Astrocyte of the hippocampus (primary cell): ENCODE results near the gene PAWR.
"Not testable (repeated sequence)": the region's sequence is repeated elsewhere in the genome, so short reads cannot be mapped to it uniquely, and the experiment has no call there.

ENCODE experiments used
- DNase-seq: peaks from one replicate; pipeline ENCODE4 v3.0.0; 2011; ENCODE audit warnings: low read depth, low spot score

The PAWR gene

DNA sequence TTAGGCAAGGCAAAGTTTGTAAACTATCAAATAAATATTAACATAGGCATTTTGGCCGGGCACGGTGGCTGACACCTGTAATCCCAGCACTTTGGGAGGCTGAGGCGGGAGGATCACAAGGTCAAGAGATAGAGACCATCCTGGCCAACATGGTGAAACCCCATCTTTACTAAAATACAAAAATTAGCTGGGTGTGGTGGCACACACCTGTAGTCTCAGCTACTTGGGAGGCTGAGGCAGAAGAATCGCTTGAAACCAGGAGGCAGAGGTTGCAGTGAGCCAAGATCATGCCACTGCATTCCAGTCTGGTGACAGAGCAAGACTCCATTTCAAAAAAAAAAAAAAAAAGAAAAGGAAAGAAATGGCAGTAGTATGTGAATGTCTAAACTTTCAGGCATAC lies 43.9 kb downstream of the PAWR start:
- DNase-seq: not testable (repeated sequence)

DNA sequence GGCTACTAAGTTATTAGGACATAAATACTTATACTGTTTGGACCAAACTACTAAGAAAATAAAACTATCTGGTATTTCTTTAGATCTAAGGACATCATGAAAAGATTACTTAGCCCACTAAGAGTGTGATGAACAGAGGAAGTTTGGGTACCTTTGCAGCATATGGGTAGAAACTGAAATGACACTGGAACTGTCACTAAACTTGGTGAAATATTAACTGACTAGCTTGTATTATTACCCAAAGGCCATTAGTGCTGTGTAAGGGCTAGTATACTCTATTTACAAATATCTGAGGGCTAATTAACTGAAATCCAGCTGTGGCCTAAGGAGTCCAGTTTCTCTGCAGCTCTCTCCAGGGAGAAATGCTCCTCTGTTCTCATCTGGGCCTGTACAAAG lies 45.5 kb downstream of the PAWR start:
- no peak for DNase-seq

DNA sequence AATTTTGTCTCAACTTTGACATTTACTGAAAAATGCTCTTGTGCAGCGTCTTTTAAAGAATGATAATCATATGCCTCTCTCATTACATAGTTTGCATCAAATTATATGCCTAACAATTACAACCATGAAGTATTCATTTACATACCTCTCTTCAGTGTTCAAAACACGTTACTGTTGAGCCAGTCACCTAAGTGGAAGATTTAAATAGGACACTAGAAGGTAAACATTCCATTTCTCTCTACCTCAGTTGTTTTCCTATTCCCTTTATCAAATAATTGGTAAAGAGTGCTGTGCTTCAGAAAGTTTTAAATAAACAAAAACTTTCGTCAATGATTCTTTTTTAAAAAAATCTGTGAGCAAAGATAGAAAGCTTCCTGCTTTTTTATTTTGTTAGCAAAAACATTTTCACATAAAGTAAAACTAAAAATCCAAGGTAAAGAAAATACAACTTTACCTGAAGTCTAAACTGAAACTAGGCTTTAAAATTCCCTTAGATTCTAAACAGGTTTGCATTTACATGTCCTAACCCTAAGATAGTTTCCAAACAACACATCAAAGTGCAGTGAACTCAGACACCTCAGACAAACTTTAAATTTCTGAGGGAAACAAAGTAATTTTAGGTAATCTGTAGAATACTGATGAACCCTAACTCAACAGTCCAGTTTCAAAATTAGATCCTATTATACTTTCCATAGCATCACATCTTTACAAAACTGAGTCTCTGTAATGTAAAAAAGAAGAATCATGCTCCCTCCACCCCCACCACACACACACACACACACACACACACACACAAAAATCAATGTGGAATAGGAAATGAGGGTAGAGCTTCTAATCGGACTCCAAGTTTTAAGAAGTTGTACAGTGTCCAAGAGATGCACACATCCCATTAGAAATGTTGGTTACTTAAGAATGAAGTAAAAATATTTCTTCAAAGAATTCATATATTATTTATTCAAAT lies 46.2 kb downstream of the PAWR start:
- DNase-seq: no peak

DNA sequence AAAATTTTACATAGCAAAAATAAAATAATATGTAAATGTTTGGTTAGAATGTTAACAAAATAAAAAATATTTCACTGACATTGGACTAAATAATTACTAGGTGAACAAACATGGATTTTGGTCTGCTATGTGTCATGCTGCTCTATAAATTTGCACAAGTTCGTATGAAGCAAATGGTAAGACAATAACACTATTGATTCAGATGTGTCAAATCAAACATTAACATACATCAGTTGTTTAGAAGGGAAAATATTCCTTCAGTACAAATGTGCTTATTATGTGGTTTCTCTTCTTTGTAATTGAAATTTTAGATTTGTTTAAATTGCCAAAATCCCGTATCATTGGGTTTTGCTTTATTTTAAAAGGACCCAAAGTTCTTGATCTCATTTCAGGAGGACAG lies 46.9 kb downstream of the PAWR start:
- DNase-seq: no peak

DNA sequence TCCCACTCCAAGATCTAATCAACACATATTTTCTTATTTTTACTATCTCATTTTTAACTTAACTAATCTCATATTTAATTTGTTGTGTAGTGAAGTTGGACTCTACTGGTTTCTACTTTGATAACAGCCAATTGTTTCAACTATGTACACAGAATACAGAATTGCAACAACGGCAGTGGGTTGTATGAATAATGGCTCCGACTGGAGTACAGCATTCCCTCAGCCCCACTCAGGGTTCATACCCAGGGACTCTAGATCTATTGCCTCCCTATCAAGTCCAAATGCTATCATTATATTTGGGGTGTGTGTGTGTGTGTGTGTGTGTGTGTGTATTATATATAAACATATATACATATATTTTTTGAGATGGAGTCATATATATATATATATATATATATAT lies 52.3 kb downstream of the PAWR start:
- DNase-seq: no peak

DNA sequence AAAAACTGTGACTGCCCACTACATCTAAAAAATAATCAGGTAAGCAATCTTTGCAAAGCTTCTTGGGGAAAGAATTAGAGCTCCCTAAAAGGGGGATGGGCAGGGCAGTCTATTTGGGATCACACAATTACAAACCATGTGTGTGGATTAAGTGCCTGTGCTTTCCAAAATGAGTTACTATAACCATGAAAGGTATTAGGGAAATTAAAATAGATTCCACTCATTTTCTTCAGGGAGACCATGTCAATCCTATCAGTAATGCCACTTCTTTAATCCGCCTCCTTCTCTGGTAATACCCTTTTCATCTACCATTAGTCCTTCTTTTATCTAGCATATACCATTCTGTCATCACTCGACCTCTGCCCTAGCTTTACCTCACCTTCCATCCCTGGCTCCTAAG lies 53.7 kb downstream of the PAWR start:
- DNase-seq: no peak

DNA sequence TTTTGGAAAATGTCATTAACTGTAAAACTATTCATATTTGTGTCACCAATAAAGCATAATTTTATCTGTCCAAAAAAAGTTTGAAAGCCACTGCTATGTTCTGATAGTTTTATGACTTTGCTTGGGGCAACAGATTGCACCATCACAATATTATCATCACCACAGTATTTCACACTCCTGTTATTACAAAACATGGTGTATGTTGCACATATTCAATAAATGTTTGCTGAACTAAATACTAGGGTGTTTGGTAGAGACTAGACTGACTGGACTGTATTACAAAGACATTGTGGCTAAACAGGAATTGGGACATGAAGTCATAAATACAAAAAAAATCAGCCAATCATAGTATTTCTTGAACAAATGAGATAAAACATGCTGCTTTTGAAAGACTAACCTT lies 55.1 kb downstream of the PAWR start:
- DNase-seq: no peak

DNA sequence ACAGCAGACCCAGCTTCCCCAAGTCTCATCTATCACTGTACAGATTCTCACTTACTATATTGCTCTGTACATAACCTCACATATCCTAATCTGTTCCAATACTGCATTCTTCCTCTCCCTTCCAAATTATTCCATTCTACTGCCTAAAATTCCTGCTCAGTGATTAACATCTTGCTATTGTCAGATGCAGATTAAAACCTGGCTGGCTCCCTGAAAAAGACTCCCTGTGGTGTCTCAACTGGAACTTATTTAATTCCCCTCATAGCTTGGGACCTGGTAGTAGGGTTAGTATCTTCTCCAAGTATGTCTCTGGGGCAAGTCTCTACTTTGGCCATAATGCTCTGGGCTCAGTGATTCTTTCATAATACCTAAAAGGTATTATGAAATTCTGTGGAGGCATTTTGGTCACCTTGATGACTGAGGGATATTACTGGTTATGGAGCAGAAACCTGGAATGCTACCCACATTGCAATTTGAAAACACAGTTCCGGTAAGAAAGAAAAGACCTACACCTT lies 55.8 kb downstream of the PAWR start:
- DNase-seq: peak; percentile 63

DNA sequence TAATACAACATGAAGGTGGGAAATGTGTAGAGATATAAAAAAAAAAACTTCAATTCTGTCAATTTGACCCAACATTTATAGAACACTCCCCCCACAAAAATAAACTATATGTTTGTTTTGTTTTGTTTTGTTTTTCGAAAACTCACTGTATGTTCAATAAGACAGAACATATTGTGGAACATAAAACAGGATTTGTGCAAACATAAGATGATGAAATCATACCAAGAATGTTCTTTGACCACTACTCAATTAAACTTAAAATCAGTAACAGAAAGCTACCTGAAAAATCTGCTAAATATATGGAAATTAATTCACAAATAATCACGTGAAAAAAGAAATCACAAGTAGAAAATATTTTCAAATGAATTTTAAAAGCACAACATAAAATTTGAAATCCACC lies 61.2 kb downstream of the PAWR start:
- DNase-seq: no peak

DNA sequence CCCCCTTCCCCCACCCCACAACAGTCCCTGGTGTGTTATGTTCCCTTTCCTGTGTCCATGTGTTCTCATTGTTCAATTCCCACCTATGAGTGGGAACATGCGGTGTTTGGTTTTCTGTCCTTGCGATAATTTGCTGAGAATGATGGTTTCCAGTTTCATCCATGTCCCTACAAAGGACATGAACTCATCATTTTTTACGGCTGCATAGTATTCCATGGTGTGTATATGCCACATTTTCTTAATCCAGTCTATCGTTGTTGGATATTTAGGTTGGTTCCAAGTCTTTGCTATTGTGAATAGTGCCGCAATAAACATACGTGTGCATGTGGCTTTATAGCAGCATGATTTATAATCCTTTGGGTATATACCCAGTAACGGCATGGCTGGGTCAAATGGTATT lies 64.0 kb downstream of the PAWR start:
- not testable (repeated sequence) for DNase-seq

DNA sequence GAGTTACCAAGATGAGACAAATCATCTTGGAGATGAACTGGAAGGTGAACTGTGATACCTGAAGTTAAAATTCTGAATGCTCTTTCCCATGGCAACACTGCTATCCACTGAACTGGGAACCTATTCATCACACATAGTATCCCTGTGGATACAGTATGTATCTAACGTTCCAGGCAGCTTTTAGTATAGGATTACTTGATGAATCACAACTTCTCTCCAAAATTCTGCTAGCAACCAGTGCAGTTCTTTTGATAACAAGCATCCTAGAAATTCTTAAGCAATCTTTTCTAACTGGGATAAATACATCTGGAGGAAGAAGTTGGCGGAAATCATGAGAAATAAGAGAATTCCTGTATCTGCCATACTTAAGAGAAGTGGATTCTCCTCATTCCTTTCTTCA lies 66.4 kb downstream of the PAWR start:
- no peak for DNase-seq

DNA sequence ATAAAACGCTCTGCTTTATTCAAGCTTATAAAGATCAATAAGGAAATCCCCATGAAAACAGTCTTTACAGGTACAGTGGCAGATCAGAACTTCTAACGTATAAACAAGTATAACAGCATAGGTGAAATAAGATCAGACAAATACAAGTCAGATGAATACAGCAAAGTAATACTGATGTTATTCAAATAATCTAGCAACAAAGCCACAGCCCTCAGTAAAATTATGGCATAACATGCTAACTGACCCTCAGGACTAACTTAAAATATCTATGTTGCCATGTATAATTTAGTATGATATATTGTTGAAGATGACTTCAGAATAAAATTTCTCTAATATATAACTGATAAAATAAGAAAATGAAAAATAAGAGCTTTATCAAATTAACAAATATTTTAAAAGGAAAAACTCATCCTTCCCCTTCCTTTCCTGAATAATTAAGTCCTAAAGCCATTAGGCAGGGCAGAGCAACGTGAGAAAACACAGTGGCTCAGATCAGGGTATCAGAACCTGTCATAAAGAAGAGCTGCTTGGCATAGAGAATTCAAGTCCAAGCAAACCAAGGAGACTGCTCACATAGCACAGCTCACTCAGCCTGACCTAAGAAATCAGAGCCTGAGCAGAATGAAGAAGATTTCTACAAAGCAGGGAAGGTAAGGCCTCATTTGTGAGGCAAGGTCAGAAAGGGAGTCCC lies 70.7 kb downstream of the PAWR start:
- no peak for DNase-seq

DNA sequence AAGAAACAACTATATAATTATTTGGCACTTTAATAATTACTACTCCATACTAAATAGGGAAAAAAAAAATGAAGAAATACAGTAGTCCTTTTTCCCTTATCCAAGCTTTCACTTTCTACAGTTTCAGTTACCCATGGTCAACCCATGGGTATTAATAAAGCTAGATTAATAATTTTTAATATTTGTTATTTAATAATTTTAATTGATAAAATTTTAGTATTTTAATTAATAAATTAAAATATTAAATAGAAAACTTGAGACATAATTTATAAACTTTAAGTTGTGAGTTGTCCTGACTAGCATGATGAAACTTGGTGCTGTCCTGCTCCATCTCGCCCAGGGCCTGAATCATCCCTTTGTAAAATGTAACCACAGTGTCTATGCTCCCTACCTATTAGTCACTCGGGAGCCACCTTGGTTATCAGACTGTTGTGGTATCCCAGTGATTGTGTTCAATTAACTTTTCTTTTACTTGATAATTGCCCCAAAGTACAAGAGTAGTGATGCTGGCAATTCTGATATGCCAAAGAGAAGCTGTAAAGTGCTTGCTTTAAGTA lies 71.8 kb downstream of the PAWR start:
- peak; percentile 36 for DNase-seq

DNA sequence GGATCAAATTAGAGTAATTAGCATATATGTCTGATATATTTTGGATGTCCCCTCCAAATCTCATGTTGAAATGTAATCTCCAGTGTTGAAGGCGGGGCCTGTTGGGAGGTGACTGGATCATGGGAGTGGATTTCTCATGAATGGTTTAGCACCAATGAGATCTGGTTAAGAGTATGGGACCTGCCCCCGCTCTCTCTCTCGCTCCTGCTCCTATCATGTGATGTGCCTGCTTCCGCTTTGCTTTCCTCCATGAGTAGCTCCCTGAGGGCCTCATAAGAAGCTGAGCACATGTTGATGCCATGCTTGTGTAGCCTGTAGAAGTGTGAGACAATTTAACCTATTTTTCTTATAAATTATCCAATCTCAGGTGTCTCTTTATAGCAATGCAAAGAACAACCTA lies 73.1 kb downstream of the PAWR start:
- DNase-seq: no peak

DNA sequence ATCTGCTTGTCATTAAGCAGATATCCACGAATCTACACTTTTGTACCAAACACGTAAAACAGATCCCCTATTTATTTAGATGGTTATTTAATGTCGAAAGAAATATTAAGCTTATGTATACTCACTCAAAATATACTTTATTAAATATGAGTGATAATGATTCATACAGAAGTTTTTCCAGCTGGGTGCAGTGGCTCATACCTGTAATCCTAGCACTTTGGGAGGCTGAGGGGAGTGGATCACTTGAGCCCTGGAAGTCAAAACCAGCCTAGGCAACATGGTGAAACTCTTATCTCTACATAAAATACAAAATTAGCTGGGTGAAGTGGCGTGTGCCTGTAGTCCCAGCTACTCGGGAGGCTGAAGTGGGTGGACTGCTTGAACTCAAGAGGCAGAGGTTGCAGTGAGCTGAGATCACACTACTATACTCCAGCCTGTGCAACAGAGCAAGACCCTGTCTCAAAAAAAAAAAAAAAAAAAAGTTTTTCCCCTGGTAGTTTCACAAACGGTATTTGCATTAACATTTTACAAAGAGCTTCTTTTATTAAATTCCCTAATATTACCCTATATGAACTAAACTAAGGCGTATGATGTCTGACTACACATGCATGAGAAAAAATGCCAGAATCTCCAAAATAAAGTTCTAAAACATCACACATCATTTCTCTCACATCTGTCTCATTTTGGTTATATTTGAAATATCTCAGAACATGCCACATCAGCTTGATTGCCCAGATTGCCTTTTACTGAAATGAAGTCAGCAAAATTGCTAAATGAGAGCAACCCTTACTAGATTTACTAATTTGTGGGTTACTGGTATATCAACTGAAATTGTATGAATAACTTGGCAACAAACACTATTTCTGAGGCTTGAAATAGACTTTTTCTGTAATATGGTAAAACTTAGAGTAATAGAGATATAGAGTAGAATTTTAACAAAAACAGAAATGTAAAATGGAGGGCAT lies 74.9 kb downstream of the PAWR start:
- no peak for DNase-seq

DNA sequence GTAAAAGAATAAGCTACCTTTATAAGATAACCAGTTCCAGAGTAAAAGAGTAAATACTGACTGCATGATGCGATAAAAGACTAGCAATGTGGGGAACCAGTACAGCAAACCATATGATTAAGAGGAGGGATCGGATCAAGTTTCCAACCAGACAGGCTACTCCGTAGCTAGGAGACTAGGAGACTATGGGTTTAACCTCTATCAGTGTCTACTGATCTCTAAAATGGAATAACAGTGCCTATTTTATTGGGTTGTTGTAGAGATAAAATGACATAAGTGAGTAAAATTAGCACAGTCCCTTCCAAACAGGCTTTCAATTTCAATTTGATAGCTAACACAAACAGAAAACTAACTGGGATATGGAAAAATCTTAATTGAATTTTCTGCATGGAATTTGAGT lies 76.0 kb downstream of the PAWR start:
- DNase-seq: no peak

DNA sequence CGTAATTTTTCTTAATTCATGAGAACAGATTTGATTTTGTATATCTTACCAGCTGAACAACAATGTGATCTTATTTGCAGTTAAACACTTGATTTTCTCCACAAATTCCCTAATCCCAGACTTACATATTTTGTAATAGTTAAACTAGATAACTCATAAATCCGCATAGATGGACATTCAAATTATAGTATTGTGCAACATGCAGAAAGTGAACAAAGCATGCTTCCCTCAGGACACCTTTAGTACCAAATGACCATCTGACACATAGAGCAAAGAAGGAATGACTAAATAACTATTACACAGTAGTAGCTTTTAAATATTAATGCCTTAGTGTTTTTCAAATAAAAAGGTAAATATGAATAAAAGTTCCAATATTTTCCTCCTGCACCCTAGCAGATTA lies 88.9 kb downstream of the PAWR start:
- no peak for DNase-seq

DNA sequence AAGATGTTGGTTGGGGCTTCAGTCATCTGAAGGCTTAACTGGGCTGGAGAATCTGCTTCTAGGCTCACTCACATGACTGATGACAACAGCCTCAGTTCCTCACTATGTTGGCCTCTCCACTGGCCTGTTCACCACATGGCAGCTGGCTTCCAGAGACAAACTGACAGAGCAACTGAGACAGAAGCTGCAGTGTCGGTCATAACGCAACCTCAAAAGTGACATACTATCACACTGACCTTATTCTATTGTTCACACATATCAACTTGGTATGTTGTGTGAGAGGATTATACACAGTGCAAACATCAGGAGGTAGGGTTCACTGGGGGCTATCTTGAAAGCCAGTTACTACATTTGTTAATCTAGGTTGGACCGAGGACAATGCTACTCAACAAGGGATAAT lies 92.9 kb downstream of the PAWR start:
- DNase-seq: no peak

DNA sequence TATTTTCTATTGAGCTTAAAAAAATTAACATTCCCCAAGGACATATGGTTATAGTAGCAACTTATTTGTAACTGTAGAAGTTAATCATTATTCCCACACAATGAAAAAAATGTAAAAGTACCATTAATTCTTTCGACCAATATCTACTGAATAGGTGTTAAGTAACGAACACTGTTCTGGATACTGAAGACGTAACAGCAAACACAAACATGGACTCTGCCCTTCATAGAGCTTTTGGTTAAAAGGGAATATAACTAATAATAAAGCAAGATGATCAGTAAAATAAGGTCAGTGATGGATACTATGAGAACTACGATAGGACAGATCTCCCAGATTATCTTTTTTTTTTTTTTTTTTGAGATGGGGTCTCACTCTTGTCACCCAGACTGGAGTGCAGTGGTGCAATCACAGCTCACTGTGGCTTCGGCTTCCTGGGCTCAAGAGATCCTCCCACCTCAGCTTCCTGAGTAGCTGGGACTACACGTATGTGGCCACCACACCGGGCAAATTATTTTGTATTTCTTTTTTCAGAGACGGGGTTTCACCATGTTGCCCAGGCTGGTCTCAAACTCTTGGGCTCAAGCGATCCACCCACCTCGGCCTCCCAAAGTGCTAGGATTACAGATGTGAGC lies 93.9 kb downstream of the PAWR start:
- no peak for DNase-seq

DNA sequence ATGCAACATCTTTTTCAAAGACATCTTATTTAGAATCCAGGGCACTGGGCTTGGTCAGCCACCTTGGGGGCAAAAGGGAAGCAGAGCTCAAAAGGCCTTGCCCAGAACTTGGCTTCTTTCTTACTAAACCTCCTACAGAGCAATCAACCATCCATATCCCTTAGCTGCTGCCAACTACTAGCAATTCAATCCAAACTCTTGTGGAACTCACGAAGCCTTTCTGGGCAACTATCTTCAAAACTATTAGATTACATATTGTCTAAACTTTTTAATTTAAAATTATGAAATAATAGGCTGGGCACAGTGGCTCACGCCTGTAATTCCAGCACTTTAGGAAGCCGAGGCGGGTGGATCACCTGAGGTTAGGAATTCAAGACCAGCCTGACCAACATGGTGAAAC lies 95.5 kb downstream of the PAWR start:
- no peak for DNase-seq

DNA sequence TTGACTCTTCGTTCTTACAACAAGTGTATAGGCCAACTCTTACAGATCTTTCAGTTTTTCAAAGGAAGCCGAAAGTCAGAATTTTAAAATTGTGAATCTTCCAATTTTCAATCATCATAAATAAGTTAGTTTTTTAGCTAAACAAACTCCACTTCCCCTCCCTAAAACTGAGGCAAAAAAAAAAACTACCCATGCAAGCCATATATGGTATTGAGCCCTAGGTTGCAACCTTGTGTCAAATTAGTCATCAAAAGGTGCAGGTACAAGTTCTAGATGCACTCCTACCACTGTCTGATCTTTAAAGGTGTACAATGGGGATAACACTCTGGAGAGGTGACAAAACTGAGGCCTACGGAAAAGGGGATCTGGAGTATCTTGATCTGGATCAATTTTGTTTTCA lies 97.9 kb downstream of the PAWR start:
- no peak for DNase-seq
